GM13977 (cell line): Measurements from ENCODE around the gene JAKMIP1.

Source experiments
- DNase-seq: peaks from one replicate; pipeline ENCODE4 v3.0.0; 2012; ENCODE audit warnings: low spot score
- CTCF ChIP-seq: IDR thresholded peaks from 2 replicates; pipeline ENCODE4 v1.5.1; 2012; ENCODE audit warnings: mild to moderate bottlenecking, control low read depth; ENCODE audit not compliant: insufficient read depth; ENCODE audit errors: extremely low read depth, missing control alignments
- in situ Hi-C: fragments of 300-500 bp; cut with MboI; formaldehyde crosslinking; loops from one replicate; pipeline ENCODE4 v1.12.0; 2022; ENCODE audit warnings: low sequenced_read_pairs, low pct_unique_long_range_greater_than_20kb, mixed read lengths, inconsistent platforms; ENCODE audit not compliant: unreplicated experiment

JAKMIP1 gene

DNA sequence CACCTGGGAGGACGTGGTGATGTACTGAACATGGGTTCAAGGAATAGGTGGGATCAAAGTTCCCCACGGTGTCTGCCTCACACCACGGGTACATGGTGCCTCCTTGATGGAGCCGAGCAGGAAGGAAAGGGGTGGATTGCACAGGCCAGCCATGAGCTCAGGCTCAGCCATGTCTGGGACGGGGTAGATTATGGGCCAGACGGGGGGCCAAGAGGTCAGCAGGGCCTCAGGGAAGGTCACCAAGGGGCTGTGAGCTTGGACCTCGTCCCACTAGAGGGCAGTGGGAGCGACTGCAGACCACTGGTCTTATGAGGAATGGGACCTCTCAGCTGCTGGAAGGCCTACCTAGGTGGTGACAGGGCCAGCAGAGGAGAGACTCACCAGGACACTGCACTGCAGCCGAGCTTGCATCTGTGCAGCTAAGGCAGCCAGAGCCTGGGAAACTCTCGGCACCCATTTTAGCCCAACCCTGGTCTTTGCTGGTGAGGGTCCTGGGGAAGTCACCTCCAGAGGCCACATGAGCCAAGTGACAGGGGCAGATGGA is 38.4 kb downstream of the JAKMIP1 start:
- in situ Hi-C loops, result no loop called here
- DNase-seq, result no peak
- no peak for TF ChIP-seq CTCF

DNA sequence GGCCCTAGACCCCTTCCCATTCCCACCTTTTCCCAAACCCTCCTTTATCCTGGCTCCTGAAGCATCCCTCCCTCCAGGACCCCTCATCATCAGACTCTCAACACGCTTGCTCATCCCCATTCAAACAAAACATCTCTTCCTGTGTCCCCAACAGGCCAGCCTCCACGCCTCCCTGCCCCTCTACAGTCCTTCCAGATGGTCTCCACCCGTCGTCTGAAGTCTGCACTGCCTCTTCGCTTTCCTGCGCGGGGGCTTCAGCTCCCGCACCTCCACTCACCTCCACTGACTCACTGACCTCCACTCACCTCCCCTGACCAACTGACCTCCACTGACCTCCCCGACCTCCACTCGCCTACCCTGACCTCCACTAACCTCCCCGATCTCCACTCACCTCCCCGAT is 39.8 kb downstream of the JAKMIP1 start:
- no peak for TF ChIP-seq CTCF
- in situ Hi-C loops, result no loop called here
- no peak for DNase-seq

GRCh38 chr4:6157926-6158325 is 42.4 kb downstream of the JAKMIP1 start:
- in situ Hi-C loops, result no loop called here
- no peak for DNase-seq
- no peak for TF ChIP-seq CTCF

- no peak for DNase-seq
- no peak for TF ChIP-seq CTCF
- in situ Hi-C loops, result no loop called here
Observed at GRCh38 chr4:6155996-6156750, 44.2 kb downstream of the JAKMIP1 start.

DNA sequence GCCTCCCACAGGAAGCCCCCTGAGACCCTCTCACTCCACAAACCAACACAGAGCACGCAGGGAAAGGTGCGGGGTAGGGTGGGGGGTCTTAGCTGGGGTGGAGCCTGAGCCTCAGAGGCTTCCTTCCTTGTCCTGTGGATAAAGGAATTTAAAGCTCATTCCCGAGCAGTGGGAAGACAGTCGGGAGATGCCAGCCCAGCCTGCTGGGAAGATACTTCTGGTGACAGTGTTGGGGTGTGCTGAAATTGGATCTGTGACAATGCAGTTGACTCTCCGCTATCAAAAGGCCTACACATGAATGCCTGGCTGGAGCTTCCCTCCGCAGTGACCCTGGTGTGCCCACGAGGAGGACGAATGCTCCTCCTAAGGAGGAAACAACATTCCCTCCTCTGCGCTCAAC is 45.5 kb downstream of the JAKMIP1 start:
- in situ Hi-C loops, result no loop called here
- no peak for TF ChIP-seq CTCF
- DNase-seq, result no peak

DNA sequence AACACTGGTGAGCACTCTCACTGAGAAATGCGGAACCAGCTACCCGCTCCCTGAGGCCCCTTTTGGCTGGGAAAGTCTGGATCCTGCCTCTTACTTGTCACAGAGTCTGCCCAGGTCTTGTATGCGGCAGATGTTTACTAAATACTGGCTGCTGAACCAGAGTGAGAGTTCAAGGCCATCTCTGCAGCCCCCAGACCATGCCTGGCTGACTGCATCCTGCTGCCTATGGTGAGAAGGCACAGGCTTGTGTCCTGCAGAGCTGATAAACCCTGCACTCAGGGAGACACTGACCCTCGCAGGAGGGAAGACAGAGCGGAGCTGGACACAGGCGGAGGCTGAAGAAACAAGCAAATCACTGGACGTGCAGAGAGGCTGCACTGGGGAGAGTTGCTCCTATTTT is 46.5 kb downstream of the JAKMIP1 start:
- TF ChIP-seq CTCF, result no peak
- no peak for DNase-seq
- in situ Hi-C loops, result no loop called here
